ENCODE measurements around the gene CRAMP1. TPM values are rescaled to one million over a fixed set of nuclear protein-coding genes. Genes with fewer than 3 reads are reported as not detected.
"Not testable (repeated sequence)": the region's sequence is repeated elsewhere in the genome, so short reads cannot be mapped to it uniquely, and the experiment has no call there.

CRAMP1 gene
- polyA plus RNA-seq, 3 donors = 20.0 to 30.0 (median 21.2) TPM

- DNase-seq (ENCODE audit: extremely low read depth in 1 of 11, low read depth in 9 of 11, low spot score in 4 of 11) = no peak
Observed at GRCh38 chr16:1590366-1590765, 21.8 kb upstream of the CRAMP1 start.

GRCh38 chr16:1590930-1591705, 21.0 kb upstream of the CRAMP1 start:
- no peak for DNase-seq (ENCODE audit: extremely low read depth in 1 of 11, low read depth in 9 of 11, low spot score in 4 of 11)

GRCh38 chr16:1592446-1592845, 19.7 kb upstream of the CRAMP1 start:
- DNase-seq (ENCODE audit: extremely low read depth in 1 of 11, low read depth in 9 of 11, low spot score in 4 of 11) = no peak

- not testable (repeated sequence) for DNase-seq (ENCODE audit: extremely low read depth in 1 of 11, low read depth in 9 of 11, low spot score in 4 of 11)
Observed at GRCh38 chr16:1595511-1595910, 16.6 kb upstream of the CRAMP1 start.

- no peak for DNase-seq (ENCODE audit: extremely low read depth in 1 of 11, low read depth in 9 of 11, low spot score in 4 of 11)
Observed at GRCh38 chr16:1596516-1596915, 15.6 kb upstream of the CRAMP1 start.

- no peak for DNase-seq (ENCODE audit: extremely low read depth in 1 of 11, low read depth in 9 of 11, low spot score in 4 of 11)
Observed at GRCh38 chr16:1597154-1597553, 15.0 kb upstream of the CRAMP1 start.

- DNase-seq (ENCODE audit: extremely low read depth in 1 of 11, low read depth in 9 of 11, low spot score in 4 of 11) = no peak
Observed at GRCh38 chr16:1601031-1601430, 11.1 kb upstream of the CRAMP1 start.

GRCh38 chr16:1601489-1601888, 10.7 kb upstream of the CRAMP1 start:
- no peak for DNase-seq (ENCODE audit: extremely low read depth in 1 of 11, low read depth in 9 of 11, low spot score in 4 of 11)

GRCh38 chr16:1602285-1602684, 9.9 kb upstream of the CRAMP1 start:
- no peak for DNase-seq (ENCODE audit: extremely low read depth in 1 of 11, low read depth in 9 of 11, low spot score in 4 of 11)

- no peak for DNase-seq (ENCODE audit: extremely low read depth in 1 of 11, low read depth in 9 of 11, low spot score in 4 of 11)
Observed at GRCh38 chr16:1606774-1607173, 5.4 kb upstream of the CRAMP1 start.

GRCh38 chr16:1607971-1608370, 4.2 kb upstream of the CRAMP1 start:
- no peak for DNase-seq (ENCODE audit: extremely low read depth in 1 of 11, low read depth in 9 of 11, low spot score in 4 of 11)

- peak in 10 of 11 donors; percentile 68 to 89 (median 83) for DNase-seq (ENCODE audit: extremely low read depth in 1 of 11, low read depth in 9 of 11, low spot score in 4 of 11)
Observed at GRCh38 chr16:1610071-1610898, 1.9 kb upstream of the CRAMP1 start.

GRCh38 chr16:1610899-1611632, 1.1 kb upstream of the CRAMP1 start:
- peak in 2 of 11 donors; percentile 45 to 49 for DNase-seq (ENCODE audit: extremely low read depth in 1 of 11, low read depth in 9 of 11, low spot score in 4 of 11)

- DNase-seq (ENCODE audit: extremely low read depth in 1 of 11, low read depth in 9 of 11, low spot score in 4 of 11) = no peak
Observed at GRCh38 chr16:1613211-1613622, 1.1 kb downstream of the CRAMP1 start.

GRCh38 chr16:1613728-1614455, 1.7 kb downstream of the CRAMP1 start:
- no peak for DNase-seq (ENCODE audit: extremely low read depth in 1 of 11, low read depth in 9 of 11, low spot score in 4 of 11)

- peak in 1 of 11 donors; percentile 13 for DNase-seq (ENCODE audit: extremely low read depth in 1 of 11, low read depth in 9 of 11, low spot score in 4 of 11)
Observed at GRCh38 chr16:1614456-1615102, 2.4 kb downstream of the CRAMP1 start.

GRCh38 chr16:1615761-1616160, 3.6 kb downstream of the CRAMP1 start:
- DNase-seq (ENCODE audit: extremely low read depth in 1 of 11, low read depth in 9 of 11, low spot score in 4 of 11) = no peak

GRCh38 chr16:1619976-1620375, 7.8 kb downstream of the CRAMP1 start:
- no peak for DNase-seq (ENCODE audit: extremely low read depth in 1 of 11, low read depth in 9 of 11, low spot score in 4 of 11)

Data from renal cortex interstitium (tissue), 11 donors.